H1 (cell line): ENCODE measurements around the gene CDRT4. TPM values are rescaled to one million over a fixed set of nuclear protein-coding genes. Genes with fewer than 3 reads are reported as not detected.

ENCODE experiments used
- CTCF ChIA-PET: fragments of 300-600 bp; sonication (Branson Sonifier 250); formaldehyde crosslinking; loops from one replicate; lab custom pipeline; 2021; ENCODE audit not compliant: partially characterized antibody; lab: Charles Lee
- POLR2A ChIA-PET: fragments of 300-600 bp; sonication (Branson Sonifier 250); formaldehyde crosslinking; loops from one replicate; lab custom pipeline; 2021; ENCODE audit warnings: inconsistent platforms; ENCODE audit not compliant: partially characterized antibody; lab: Charles Lee
- DNase-seq, 2 experiments: peaks; one replicate each; pipeline versions ENCODE4 v3.0.0 to v3.0.0-alpha.2; 2010 to 2022; ENCODE audit warnings: low spot score in 2 of 2, low read depth in 1 of 2, mixed read lengths in 1 of 2
- FAIRE-seq: peaks from 2 replicates; lab custom pipeline; 2011; peaks lifted over from hg19 to GRCh38; lab: Jason Lieb, UNC
- H2AFZ ChIP-seq: 2 replicates; pipeline ENCODE4 v1.8.1; 2012; ENCODE audit warnings: low read length, inconsistent platforms
- H2AK5ac ChIP-seq: 2 replicates; pipeline ENCODE4 v1.6.1; 2013; ENCODE audit warnings: low read depth, low read length
- H2BK120ac ChIP-seq: replicated peaks from 2 replicates; pipeline ENCODE3; 2013; ENCODE audit warnings: low read depth, low read length, inconsistent platforms
- H2BK12ac ChIP-seq: 2 replicates; pipeline ENCODE4 v1.6.1; 2013; ENCODE audit warnings: low read depth, low read length
- H2BK15ac ChIP-seq: 2 replicates; pipeline ENCODE4 v1.6.1; 2013; ENCODE audit warnings: low read length
- H2BK20ac ChIP-seq: 2 replicates; pipeline ENCODE4 v1.6.1; 2013; ENCODE audit warnings: low read length
- H2BK5ac ChIP-seq: 2 replicates; pipeline ENCODE4 v1.6.1; 2013; ENCODE audit warnings: low read depth, low read length
- H3K14ac ChIP-seq: 2 replicates; pipeline ENCODE4 v1.6.1; 2013; ENCODE audit warnings: inconsistent platforms; ENCODE audit not compliant: insufficient read length
- H3K18ac ChIP-seq: 2 replicates; pipeline ENCODE4 v1.6.1; 2013; ENCODE audit warnings: low read length; ENCODE audit errors: extremely low read depth
- H3K23ac ChIP-seq: 2 replicates; pipeline ENCODE4 v1.6.1; 2013; ENCODE audit warnings: inconsistent platforms; ENCODE audit not compliant: insufficient read length
- H3K23me2 ChIP-seq: 2 replicates; pipeline ENCODE4 v1.6.1; 2013; ENCODE audit warnings: low read depth, low read length
- H3K27ac ChIP-seq: 2 replicates; pipeline ENCODE4 v1.6.1; 2011; ENCODE audit warnings: low read depth, low read length, inconsistent platforms
- H3K27me3 ChIP-seq, 4 experiments: replicated peaks in 1 of 4; 1 replicate in 1 of 4; 2 replicates in 3 of 4; pipeline versions ENCODE4 v1.6.1 to v1.8.1; 2011 to 2013; ENCODE audit warnings: low read length in 3 of 4, mild to moderate bottlenecking in 3 of 4, inconsistent platforms in 2 of 4, mixed read lengths in 2 of 4, moderate library complexity in 1 of 4; ENCODE audit not compliant: control insufficient read depth in 3 of 4, insufficient read depth in 3 of 4; ENCODE audit errors: extremely low read depth in 1 of 4
- H3K36me3 ChIP-seq, 4 experiments: 2 replicates each; pipeline versions ENCODE4 v1.6.1 to v1.8.1; 2011 to 2013; ENCODE audit warnings: mild to moderate bottlenecking in 4 of 4, low read length in 3 of 4, moderate library complexity in 2 of 4, control low read depth in 1 of 4, inconsistent platforms in 1 of 4; ENCODE audit not compliant: insufficient read depth in 4 of 4, control insufficient read depth in 2 of 4
- H3K4ac ChIP-seq: replicated peaks from 2 replicates; pipeline ENCODE3; 2013; ENCODE audit warnings: low read length, low read depth, mixed read lengths, inconsistent platforms; ENCODE audit not compliant: insufficient read length
- H3K4me1 ChIP-seq, 4 experiments: replicated peaks in 1 of 4; 1 replicate in 1 of 4; 2 replicates in 3 of 4; pipeline versions ENCODE4 v1.6.1 to v1.8.1; 2011 to 2013; ENCODE audit warnings: low read length in 3 of 4, inconsistent platforms in 2 of 4, mixed read lengths in 1 of 4; ENCODE audit not compliant: insufficient read depth in 4 of 4, control insufficient read depth in 3 of 4
- H3K4me2 ChIP-seq, 2 experiments: 2 replicates each; pipeline versions ENCODE4 v1.6.1 to v1.8.1; 2011 to 2013; ENCODE audit warnings: low read depth in 2 of 2, low read length in 2 of 2, control low read depth in 1 of 2, inconsistent platforms in 1 of 2, mild to moderate bottlenecking in 1 of 2; ENCODE audit not compliant: insufficient read depth in 1 of 2
- H3K4me3 ChIP-seq, 4 experiments: fragments of 200-600, 300-600 bp in 1 of 4; sonication (generic), shearing (Covaris generic), sonication (Bioruptor Twin) in 1 of 4; 2 replicates each; pipeline versions ENCODE4 v1.5.1 to v1.8.1; 2011 to 2016; ENCODE audit warnings: low read length in 4 of 4, low read depth in 3 of 4, control low read depth in 2 of 4, inconsistent platforms in 2 of 4, mild to moderate bottlenecking in 2 of 4, mixed read lengths in 1 of 4, moderate library complexity in 1 of 4; ENCODE audit not compliant: insufficient read depth in 2 of 4; ENCODE audit errors: extremely low read depth in 1 of 4
- H3K56ac ChIP-seq: replicated peaks from 2 replicates; pipeline ENCODE3; 2013; ENCODE audit warnings: low read depth, mild to moderate bottlenecking, mixed read lengths, low read length, inconsistent platforms; ENCODE audit not compliant: insufficient read length
- H3K79me1 ChIP-seq: 2 replicates; pipeline ENCODE4 v1.6.1; 2013; ENCODE audit warnings: low read depth, low read length, control low read depth
- H3K79me2 ChIP-seq, 2 experiments: 2 replicates each; pipeline versions ENCODE4 v1.6.1 to v1.8.1; 2012 to 2013; ENCODE audit warnings: low read length in 2 of 2, mild to moderate bottlenecking in 2 of 2, inconsistent platforms in 1 of 2; ENCODE audit not compliant: insufficient read depth in 2 of 2, control insufficient read depth in 1 of 2
- H3K9ac ChIP-seq, 4 experiments: replicated peaks in 1 of 4; 1 replicate in 1 of 4; 2 replicates in 3 of 4; pipeline versions ENCODE4 v1.6.1 to v1.8.1; 2011 to 2013; ENCODE audit warnings: low read depth in 3 of 4, low read length in 3 of 4, control low read depth in 2 of 4, mild to moderate bottlenecking in 2 of 4, moderate library complexity in 2 of 4, inconsistent platforms in 1 of 4; ENCODE audit errors: extremely low read depth in 1 of 4
- H3K9me3 ChIP-seq, 2 experiments: 2 replicates each; pipeline versions ENCODE4 v1.6.1 to v1.8.1; 2012 to 2013; ENCODE audit warnings: mild to moderate bottlenecking in 2 of 2, moderate library complexity in 2 of 2, control low read depth in 1 of 2, inconsistent platforms in 1 of 2, low read depth in 1 of 2, low read length in 1 of 2, mixed read lengths in 1 of 2; ENCODE audit not compliant: insufficient read depth in 2 of 2
- H4K20me1 ChIP-seq, 2 experiments: replicated peaks in 1 of 2; 2 replicates each; pipeline versions ENCODE3 to v1.8.1; 2011 to 2013; ENCODE audit warnings: inconsistent platforms in 2 of 2, low read length in 2 of 2, mild to moderate bottlenecking in 1 of 2; ENCODE audit not compliant: insufficient read depth in 2 of 2, control insufficient read depth in 1 of 2
- H4K5ac ChIP-seq: 2 replicates; pipeline ENCODE4 v1.6.1; 2013; ENCODE audit warnings: low read length, low read depth, mixed read lengths, inconsistent platforms; ENCODE audit not compliant: insufficient read length
- H4K8ac ChIP-seq: 2 replicates; pipeline ENCODE4 v1.8.0; 2013; ENCODE audit warnings: mild to moderate bottlenecking, moderate library complexity, low read length, inconsistent platforms; ENCODE audit not compliant: insufficient read depth; ENCODE audit errors: extremely low read depth
- H4K91ac ChIP-seq: replicated peaks from 2 replicates; pipeline ENCODE3; 2013; ENCODE audit warnings: low read length, mixed read lengths, inconsistent platforms; ENCODE audit not compliant: insufficient read length
- CHD2 ChIP-seq: IDR thresholded peaks from 2 replicates; pipeline ENCODE4 v1.6.1; 2012; ENCODE audit warnings: low read length, improper control_type of control experiment
- FOSL1 ChIP-seq: IDR thresholded peaks from 2 replicates; pipeline ENCODE4 v1.6.1; 2011; ENCODE audit warnings: mild to moderate bottlenecking, low read depth, low read length, moderate library complexity; ENCODE audit not compliant: insufficient read depth
- GABPA ChIP-seq: IDR thresholded peaks from 2 replicates; pipeline ENCODE4 v1.6.1; 2011; ENCODE audit warnings: mild to moderate bottlenecking, low read length, moderate library complexity, borderline replicate concordance; ENCODE audit not compliant: insufficient read depth
- HDAC2 ChIP-seq, 2 experiments: fragments of 300-600 bp in 1 of 2; sonication (generic) in 1 of 2; IDR thresholded peaks; 2 replicates each; pipeline ENCODE4 v1.6.1; 2011 to 2012; ENCODE audit warnings: low read depth in 2 of 2, low read length in 2 of 2, mild to moderate bottlenecking in 2 of 2, moderate library complexity in 2 of 2, borderline replicate concordance in 1 of 2, inconsistent platforms in 1 of 2
- SIX5 ChIP-seq: IDR thresholded peaks from 2 replicates; pipeline ENCODE4 v1.6.1; 2011; ENCODE audit warnings: mild to moderate bottlenecking, low read depth, low read length
- SP2 ChIP-seq: IDR thresholded peaks from 2 replicates; pipeline ENCODE4 v1.6.1; 2012; ENCODE audit warnings: mild to moderate bottlenecking, low read length, inconsistent platforms
- TAF1 ChIP-seq: IDR thresholded peaks from 2 replicates; pipeline ENCODE4 v1.6.1; 2011; ENCODE audit warnings: mild to moderate bottlenecking, low read depth, low read length
- TEAD4 ChIP-seq: IDR thresholded peaks from 2 replicates; pipeline ENCODE4 v1.6.1; 2012; ENCODE audit warnings: low read depth, low read length, inconsistent platforms, mixed read lengths
- WGBS, 2 experiments: shearing (Covaris generic) in 1 of 2; methylation state at CpG; one replicate each; pipeline versions ENCODE4 v1.1.6 to v1.1.7; 2013 to 2015; ENCODE audit warnings: low lambda C conversion rate in 2 of 2, mixed read lengths in 2 of 2, inconsistent platforms in 1 of 2, low coverage in 1 of 2, missing lambda C conversion rate in 1 of 2; ENCODE audit not compliant: insufficient replicate concordance in 2 of 2, insufficient coverage in 1 of 2, insufficient read length in 1 of 2; ENCODE audit errors: extremely low coverage in 1 of 2, missing lambda C conversion rate in 1 of 2; 5-methylcytosine and 5-hydroxymethylcytosine counted together
- polyA plus RNA-seq, 7 experiments: library from polyadenylated mRNA; depleted of rRNA in 3 of 7; stranded (reverse) in 5 of 7; unstranded in 2 of 7; fragments of >200 nt in 5 of 7; fragments of 200-250 nt in 2 of 7; gene quantifications; 1 replicate in 5 of 7; 2 replicates in 1 of 7; 4 replicates in 1 of 7; pipeline versions ENCODE4 v1.2.1 to v1.2.3, GENCODE V29; 2011 to 2013; ENCODE audit warnings: missing spikeins in 2 of 7, mixed read lengths in 2 of 7
- total RNA-seq: library from RNA; stranded (reverse); fragmentation: NEBNext Ultra II Directional; extraction: Animal tissue kit (Norgen Biotek cat#: 25700); gene quantifications from 2 replicates; pipeline ENCODE4 v1.2.1, GENCODE V29; 2021
- TF ChIP-seq, protein P1 (sequence below): IDR thresholded peaks from 2 replicates; pipeline ENCODE4 v1.6.1; 2012; ENCODE audit warnings: inconsistent platforms
- TF ChIP-seq, protein P2 (sequence below): IDR thresholded peaks from 2 replicates; pipeline ENCODE4 v1.6.1; 2011; ENCODE audit warnings: low read length, improper control_type of control experiment
- TF ChIP-seq, protein P3 (sequence below): IDR thresholded peaks from 2 replicates; pipeline ENCODE4 v1.6.1; 2012; ENCODE audit warnings: low read length, inconsistent platforms

CDRT4 gene
- total and polyA plus RNA-seq, 2 of the 8 experiments (the other 6 are each of a cell fraction or from before 2014, with no cell fraction given), result 2.6 to 5.6 TPM

DNA sequence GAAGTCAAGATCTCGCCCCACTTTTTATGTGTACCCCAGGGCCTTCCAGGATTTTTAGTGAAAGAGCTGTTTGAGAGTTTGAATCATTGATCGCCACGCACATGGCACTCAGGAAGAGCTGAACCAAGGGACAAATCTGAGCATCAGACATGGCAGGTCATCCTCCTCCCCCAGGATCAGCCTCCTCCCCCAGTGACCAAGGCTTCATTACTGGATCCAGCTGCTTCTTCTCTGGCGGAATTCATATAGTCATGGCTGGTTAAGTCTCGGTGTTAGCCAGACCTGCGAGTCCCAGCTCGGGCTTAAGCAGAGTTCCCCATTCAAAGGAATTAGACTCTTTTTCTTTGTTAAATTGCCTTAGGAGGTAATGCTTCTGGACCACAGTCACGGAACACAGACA lies 32.5 kb downstream of the CDRT4 start:
- H3K27ac ChIP-seq, result no peak overlapping the region
- TF ChIP-seq SIX5 (no peak), HDAC2 (IDR thresholded peaks at IDR 0.05; ENCODE audit: borderline replicate concordance in 1 of 2, low read depth in 2 of 2, low read length in 2 of 2) (no peak), CHD2 (no peak), TEAD4 (no peak), TAF1 (no peak), SP2 (no peak), FOSL1 (no peak), GABPA (no peak)
- TF ChIP-seq, protein P1, sequence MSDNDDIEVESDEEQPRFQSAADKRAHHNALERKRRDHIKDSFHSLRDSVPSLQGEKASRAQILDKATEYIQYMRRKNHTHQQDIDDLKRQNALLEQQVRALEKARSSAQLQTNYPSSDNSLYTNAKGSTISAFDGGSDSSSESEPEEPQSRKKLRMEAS, result no peak
- TF ChIP-seq, protein P2, sequence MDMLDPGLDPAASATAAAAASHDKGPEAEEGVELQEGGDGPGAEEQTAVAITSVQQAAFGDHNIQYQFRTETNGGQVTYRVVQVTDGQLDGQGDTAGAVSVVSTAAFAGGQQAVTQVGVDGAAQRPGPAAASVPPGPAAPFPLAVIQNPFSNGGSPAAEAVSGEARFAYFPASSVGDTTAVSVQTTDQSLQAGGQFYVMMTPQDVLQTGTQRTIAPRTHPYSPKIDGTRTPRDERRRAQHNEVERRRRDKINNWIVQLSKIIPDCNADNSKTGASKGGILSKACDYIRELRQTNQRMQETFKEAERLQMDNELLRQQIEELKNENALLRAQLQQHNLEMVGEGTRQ, result no peak
- TF ChIP-seq, protein P3, sequence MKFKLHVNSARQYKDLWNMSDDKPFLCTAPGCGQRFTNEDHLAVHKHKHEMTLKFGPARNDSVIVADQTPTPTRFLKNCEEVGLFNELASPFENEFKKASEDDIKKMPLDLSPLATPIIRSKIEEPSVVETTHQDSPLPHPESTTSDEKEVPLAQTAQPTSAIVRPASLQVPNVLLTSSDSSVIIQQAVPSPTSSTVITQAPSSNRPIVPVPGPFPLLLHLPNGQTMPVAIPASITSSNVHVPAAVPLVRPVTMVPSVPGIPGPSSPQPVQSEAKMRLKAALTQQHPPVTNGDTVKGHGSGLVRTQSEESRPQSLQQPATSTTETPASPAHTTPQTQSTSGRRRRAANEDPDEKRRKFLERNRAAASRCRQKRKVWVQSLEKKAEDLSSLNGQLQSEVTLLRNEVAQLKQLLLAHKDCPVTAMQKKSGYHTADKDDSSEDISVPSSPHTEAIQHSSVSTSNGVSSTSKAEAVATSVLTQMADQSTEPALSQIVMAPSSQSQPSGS, result no peak

More for the DNA sequence above, 32.5 kb downstream of the CDRT4 start:
- no peak overlapping the region for H3K4me2 ChIP-seq
- no peak for DNase-seq
- ChIA-PET POLR2A (no interaction called here), CTCF (interaction anchor here (0.6 to 5.8 kb wide), 6 partner anchors 10 to 177 kb away, joined by 3 to 64 read pairs (median 3); no protein-coding TSS in a partner anchor)
- no peaks in the 10 kb centered on the region for H3K79me1 ChIP-seq
- no peak overlapping the region for H4K91ac ChIP-seq
- no peak overlapping the region for H3K18ac ChIP-seq
- no peak overlapping the region for H3K4me3 ChIP-seq
- no peak overlapping the region for H2BK12ac ChIP-seq
- no peak for FAIRE-seq
- H2BK15ac ChIP-seq, result no peak overlapping the region
- H3K9ac ChIP-seq, result no peak overlapping the region
- no peaks in the 10 kb centered on the region for H3K27me3 ChIP-seq
- no peak overlapping the region for H2AFZ ChIP-seq
- H3K23ac ChIP-seq, result no peak overlapping the region
- no peaks in the 10 kb centered on the region for H4K20me1 ChIP-seq
- H2BK5ac ChIP-seq, result no peak overlapping the region
- no peak overlapping the region for H3K14ac ChIP-seq
- no peak overlapping the region for H2AK5ac ChIP-seq
- WGBS, 2 experiments, result 95% methylated on average over 8 of the region's 8 CpGs; no CpG with 5 or more reads in 1 of the 2 experiments
- peaks cover 3 to 11% (median 4%) of the 10 kb centered on the region in 4 experiments; a peak in 5 of 8 replicates for H3K36me3 ChIP-seq
- no peak overlapping the region for H3K56ac ChIP-seq
- H4K5ac ChIP-seq, result no peak overlapping the region
- H3K23me2 ChIP-seq, result no peaks in the 10 kb centered on the region
- no peaks in the 10 kb centered on the region for H3K9me3 ChIP-seq
- no peak overlapping the region for H2BK120ac ChIP-seq
- H2BK20ac ChIP-seq, result no peak overlapping the region
- H3K4me1 ChIP-seq, result no peaks in the 10 kb centered on the region; a peak in 1 of 7 replicates
- no peaks in the 10 kb centered on the region for H3K79me2 ChIP-seq
- H4K8ac ChIP-seq, result no peak overlapping the region
- H3K4ac ChIP-seq, result no peak overlapping the region
